Measurements from ENCODE around the gene ACOD1. TPM values are rescaled to one million over a fixed set of nuclear protein-coding genes. Genes with fewer than 3 reads are reported as not detected.

Gene ACOD1
- polyA plus RNA-seq, 3 donors from 2014 or later = not detected

- H3K27me3 Mint-ChIP-seq (ENCODE audit: low read depth in 3 of 3) = peaks cover 0 to 15% (median 8%) of the 10 kb centered on the region in 3 donors
- H3K4me3 Mint-ChIP-seq = no peak overlapping the region
- H3K4me1 Mint-ChIP-seq = peaks cover 15 to 20% of the 10 kb centered on the region in 2 donors
- H3K36me3 Mint-ChIP-seq = peaks cover 0 to 5% (median 5%) of the 10 kb centered on the region in 3 donors
- no peak overlapping the region for H3K27ac Mint-ChIP-seq
- peaks cover 0 to 7% (median 5%) of the 10 kb centered on the region in 6 donors for H3K9me3 Mint-ChIP-seq
- no peak for DNase-seq
Observed at GRCh38 chr13:76932076-76932475, 16.2 kb upstream of the ACOD1 start.

- Mint-ChIP-seq H3K4me3 (no peak overlapping the region), H3K36me3 (peaks cover 0 to 5% (median 5%) of the 10 kb centered on the region in 3 donors), H3K4me1 (no peaks in the 10 kb centered on the region), H3K27me3 (ENCODE audit: low read depth in 3 of 3) (peaks cover 0 to 12% (median 8%) of the 10 kb centered on the region in 3 donors), H3K27ac (no peak overlapping the region), H3K9me3 (peaks cover 0 to 7% (median 5%) of the 10 kb centered on the region in 6 donors)
- DNase-seq = no peak
Observed at GRCh38 chr13:76934671-76935070, 13.6 kb upstream of the ACOD1 start.

DNA sequence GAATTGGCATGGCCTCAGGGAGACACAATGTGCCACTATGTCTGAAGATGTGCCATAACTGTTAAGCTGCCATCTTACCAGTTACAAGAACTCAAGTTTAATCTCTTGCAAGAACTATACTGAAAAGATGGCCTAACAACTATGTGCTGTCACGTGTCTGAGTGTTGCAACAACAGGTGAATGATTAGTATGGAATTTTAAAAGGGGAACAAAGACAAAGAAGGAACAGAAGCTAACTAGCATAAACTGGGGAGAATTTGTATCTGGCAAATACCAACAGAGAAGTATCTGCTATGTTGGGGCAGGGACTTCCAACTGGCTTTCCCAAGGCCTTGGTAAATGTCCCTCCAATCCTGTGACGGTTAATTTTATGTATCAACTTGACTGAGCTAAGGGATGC lies 11.5 kb upstream of the ACOD1 start:
- H3K9me3 Mint-ChIP-seq = peaks cover 0 to 1% (median 0%) of the 10 kb centered on the region in 6 donors
- H3K27ac Mint-ChIP-seq = no peak overlapping the region
- H3K4me3 Mint-ChIP-seq = no peak overlapping the region
- no peak for DNase-seq
- H3K27me3 Mint-ChIP-seq (ENCODE audit: low read depth in 3 of 3) = peaks cover 0 to 2% (median 2%) of the 10 kb centered on the region in 3 donors
- H3K4me1 Mint-ChIP-seq = no peaks in the 10 kb centered on the region
- H3K36me3 Mint-ChIP-seq = no peaks in the 10 kb centered on the region

- no peaks in the 10 kb centered on the region for H3K36me3 Mint-ChIP-seq
- no peaks in the 10 kb centered on the region for H3K4me1 Mint-ChIP-seq
- H3K9me3 Mint-ChIP-seq = peaks cover 0 to 1% (median 0%) of the 10 kb centered on the region in 6 donors
- H3K4me3 Mint-ChIP-seq = no peak overlapping the region
- H3K27ac Mint-ChIP-seq = no peak overlapping the region
- DNase-seq = no peak
- peaks cover 0 to 3% (median 2%) of the 10 kb centered on the region in 3 donors for H3K27me3 Mint-ChIP-seq (ENCODE audit: low read depth in 3 of 3)
Observed at GRCh38 chr13:76937281-76937820, 11.0 kb upstream of the ACOD1 start.

DNA sequence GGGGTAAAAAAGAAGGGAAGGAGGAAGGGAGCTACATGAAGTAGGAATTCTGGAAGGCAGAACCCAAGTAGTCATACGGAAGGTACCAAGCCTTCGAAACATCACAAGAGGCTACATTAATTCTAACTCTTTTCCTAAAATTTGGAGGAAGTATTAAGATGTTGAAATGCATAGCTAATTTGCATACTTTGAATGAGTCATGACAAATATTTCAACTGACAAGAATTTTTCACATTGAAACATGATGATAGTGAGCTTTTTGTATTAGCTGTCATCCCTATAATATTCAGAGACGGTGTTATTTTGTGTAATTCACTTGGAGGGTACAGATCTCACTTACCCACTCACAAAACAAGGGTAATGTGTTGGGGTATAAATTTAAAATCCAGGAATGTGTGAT lies 9.1 kb upstream of the ACOD1 start:
- Mint-ChIP-seq H3K4me1 (no peaks in the 10 kb centered on the region), H3K27me3 (ENCODE audit: low read depth in 3 of 3) (peaks cover 0 to 2% (median 2%) of the 10 kb centered on the region in 3 donors), H3K27ac (no peak overlapping the region), H3K36me3 (no peaks in the 10 kb centered on the region), H3K9me3 (peaks cover 0 to 1% (median 0%) of the 10 kb centered on the region in 6 donors), H3K4me3 (no peak overlapping the region)
- DNase-seq = no peak

DNA sequence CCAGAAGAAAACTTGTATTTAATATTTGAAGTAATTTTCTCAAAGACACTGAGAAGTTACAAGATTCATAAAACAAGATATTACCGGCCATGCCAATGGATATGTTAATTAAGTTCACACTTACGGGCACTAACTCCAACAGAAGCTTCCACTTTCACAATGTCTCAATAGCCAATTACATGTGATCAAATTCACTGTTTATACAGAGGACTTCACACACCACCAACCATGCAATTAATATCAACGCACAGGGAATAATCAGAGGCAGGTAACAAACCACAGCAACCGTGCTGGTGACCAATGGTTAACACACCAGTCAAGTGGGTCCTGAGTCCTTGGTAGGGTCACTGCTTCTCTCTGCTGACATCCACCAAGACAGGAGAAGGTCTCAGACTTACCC lies 5.9 kb upstream of the ACOD1 start:
- no peak overlapping the region for H3K4me3 Mint-ChIP-seq
- peaks cover 0 to 1% (median 0%) of the 10 kb centered on the region in 6 donors for H3K9me3 Mint-ChIP-seq
- H3K27ac Mint-ChIP-seq = no peak overlapping the region
- H3K27me3 Mint-ChIP-seq (ENCODE audit: low read depth in 3 of 3) = peaks cover 2% of the 10 kb centered on the region in 3 donors
- no peak for DNase-seq
- H3K4me1 Mint-ChIP-seq = no peaks in the 10 kb centered on the region
- H3K36me3 Mint-ChIP-seq = no peaks in the 10 kb centered on the region

DNA sequence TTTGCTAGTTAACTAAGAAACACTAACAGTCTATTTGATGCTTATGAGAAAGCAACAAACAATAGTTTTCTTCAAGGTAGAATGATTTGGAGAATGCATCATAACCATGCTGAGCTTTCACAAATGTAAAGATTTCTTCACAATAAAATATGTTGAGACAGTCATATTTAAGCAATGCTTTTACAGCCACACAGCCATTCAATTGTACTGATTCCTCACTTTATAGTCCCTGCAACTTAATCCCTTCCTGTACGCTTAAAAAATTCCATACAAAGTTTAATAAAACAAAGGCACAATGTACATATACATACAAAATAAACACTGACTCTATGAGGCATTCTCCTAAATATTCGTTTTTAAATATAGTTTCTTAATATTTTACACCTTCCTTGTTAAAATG lies 4.7 kb upstream of the ACOD1 start:
- no peak overlapping the region for H3K27ac Mint-ChIP-seq
- H3K4me1 Mint-ChIP-seq = no peaks in the 10 kb centered on the region
- H3K36me3 Mint-ChIP-seq = no peaks in the 10 kb centered on the region
- peaks cover 0 to 1% (median 0%) of the 10 kb centered on the region in 6 donors for H3K9me3 Mint-ChIP-seq
- DNase-seq = no peak
- H3K4me3 Mint-ChIP-seq = no peak overlapping the region
- H3K27me3 Mint-ChIP-seq (ENCODE audit: low read depth in 3 of 3) = peaks cover 2 to 3% (median 3%) of the 10 kb centered on the region in 3 donors

- peaks cover 3 to 6% (median 4%) of the 10 kb centered on the region in 3 donors for H3K27me3 Mint-ChIP-seq (ENCODE audit: low read depth in 3 of 3)
- peaks cover 0 to 1% (median 0%) of the 10 kb centered on the region in 6 donors for H3K9me3 Mint-ChIP-seq
- no peaks in the 10 kb centered on the region for H3K36me3 Mint-ChIP-seq
- no peaks in the 10 kb centered on the region for H3K4me1 Mint-ChIP-seq
- no peak overlapping the region for H3K27ac Mint-ChIP-seq
- H3K4me3 Mint-ChIP-seq = no peak overlapping the region
- DNase-seq = no peak
Observed at GRCh38 chr13:76944456-76944855, 3.9 kb upstream of the ACOD1 start.

- H3K4me1 Mint-ChIP-seq = no peaks in the 10 kb centered on the region
- DNase-seq = no peak
- peaks cover 9 to 11% (median 10%) of the 10 kb centered on the region in 3 donors for H3K27me3 Mint-ChIP-seq (ENCODE audit: low read depth in 3 of 3)
- H3K4me3 Mint-ChIP-seq = no peak overlapping the region
- H3K9me3 Mint-ChIP-seq = no peaks in the 10 kb centered on the region
- no peak overlapping the region for H3K27ac Mint-ChIP-seq
- no peaks in the 10 kb centered on the region for H3K36me3 Mint-ChIP-seq
Observed at GRCh38 chr13:76950101-76950500, 1.8 kb downstream of the ACOD1 start.

DNA sequence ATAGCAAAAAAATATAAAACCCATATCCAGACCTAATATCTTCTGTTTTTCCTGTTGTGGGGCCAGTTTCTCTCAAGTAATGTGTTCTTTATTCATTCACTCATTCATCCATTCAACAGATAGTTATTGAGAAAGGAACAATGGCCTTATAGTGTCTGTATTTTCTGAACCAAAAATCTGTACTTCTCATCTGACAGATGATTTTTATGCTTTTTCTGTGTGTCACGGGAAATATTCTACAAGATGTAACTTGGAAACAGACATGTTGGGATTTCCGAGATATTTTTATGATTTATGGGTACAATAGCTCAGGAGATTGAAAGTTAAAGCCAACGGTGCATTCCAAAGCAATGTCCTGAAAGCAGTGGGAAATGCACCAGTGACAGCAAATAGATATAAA lies 5.7 kb downstream of the ACOD1 start:
- Mint-ChIP-seq H3K4me1 (no peaks in the 10 kb centered on the region), H3K4me3 (no peak overlapping the region), H3K27ac (no peak overlapping the region), H3K27me3 (ENCODE audit: low read depth in 3 of 3) (peaks cover 10 to 14% (median 12%) of the 10 kb centered on the region in 3 donors), H3K9me3 (peaks cover 0 to 5% (median 0%) of the 10 kb centered on the region in 6 donors), H3K36me3 (no peaks in the 10 kb centered on the region)
- no peak for DNase-seq

DNA sequence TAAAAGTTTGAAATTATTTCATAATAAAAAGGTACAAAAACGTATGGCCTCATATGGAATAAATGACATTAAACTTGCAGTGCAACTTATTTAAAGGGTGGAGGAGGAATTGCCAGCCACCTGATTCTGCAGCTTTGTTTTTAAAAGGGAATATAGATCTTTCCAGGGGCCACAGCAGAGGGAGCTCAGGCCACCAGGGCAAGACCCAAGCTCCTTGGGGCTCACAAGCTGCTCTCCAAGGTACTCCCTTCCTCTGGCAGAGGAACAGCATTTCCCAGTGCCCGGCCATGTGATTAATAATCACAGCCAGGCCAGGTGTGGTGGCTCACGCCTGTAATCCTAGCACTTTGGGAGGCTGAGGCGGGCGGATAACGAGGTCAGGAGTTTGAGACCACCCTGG lies 6.2 kb downstream of the ACOD1 start:
- Mint-ChIP-seq H3K27me3 (ENCODE audit: low read depth in 3 of 3) (peaks cover 10 to 14% (median 12%) of the 10 kb centered on the region in 3 donors), H3K36me3 (no peaks in the 10 kb centered on the region), H3K4me1 (no peaks in the 10 kb centered on the region), H3K9me3 (peaks cover 0 to 10% (median 3%) of the 10 kb centered on the region in 6 donors), H3K27ac (no peak overlapping the region), H3K4me3 (no peak overlapping the region)
- DNase-seq = no peak

DNA sequence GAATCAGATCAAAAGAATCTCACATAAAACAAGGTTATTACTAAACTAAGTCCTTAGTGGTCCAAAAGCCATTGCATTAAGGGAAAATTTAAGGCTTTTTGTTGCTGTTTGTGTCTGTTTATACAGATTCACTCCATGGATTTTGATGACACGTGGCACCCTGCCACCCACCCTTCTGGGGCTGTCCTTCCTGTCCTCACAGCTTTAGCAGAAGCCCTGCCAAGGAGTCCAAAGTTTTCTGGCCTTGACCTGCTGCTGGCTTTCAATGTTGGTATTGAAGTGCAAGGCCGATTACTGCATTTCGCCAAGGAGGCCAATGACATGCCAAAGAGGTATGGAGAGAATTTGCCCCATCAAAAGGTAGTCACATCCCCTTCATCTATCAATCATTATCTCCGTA lies 6.9 kb downstream of the ACOD1 start:
- peaks cover 0 to 2% (median 0%) of the 10 kb centered on the region in 3 donors for H3K36me3 Mint-ChIP-seq

GRCh38 chr13:76955661-76956060 lies 7.3 kb downstream of the ACOD1 start:
- Mint-ChIP-seq H3K27me3 (ENCODE audit: low read depth in 3 of 3) (peaks cover 10 to 12% (median 10%) of the 10 kb centered on the region in 3 donors), H3K27ac (no peak overlapping the region), H3K4me1 (no peaks in the 10 kb centered on the region), H3K9me3 (peaks cover 4 to 20% (median 9%) of the 10 kb centered on the region in 6 donors), H3K36me3 (peaks cover 0 to 6% (median 4%) of the 10 kb centered on the region in 3 donors), H3K4me3 (no peak overlapping the region)
- DNase-seq = no peak

More for the DNA sequence above, 6.9 kb downstream of the ACOD1 start:
- DNase-seq = no peak
- H3K27ac Mint-ChIP-seq = no peak overlapping the region
- H3K4me1 Mint-ChIP-seq = no peaks in the 10 kb centered on the region
- H3K27me3 Mint-ChIP-seq (ENCODE audit: low read depth in 3 of 3) = peaks cover 10 to 14% (median 10%) of the 10 kb centered on the region in 3 donors
- peaks cover under 1 to 15% (median 5%) of the 10 kb centered on the region in 6 donors for H3K9me3 Mint-ChIP-seq
- no peak overlapping the region for H3K4me3 Mint-ChIP-seq

DNA sequence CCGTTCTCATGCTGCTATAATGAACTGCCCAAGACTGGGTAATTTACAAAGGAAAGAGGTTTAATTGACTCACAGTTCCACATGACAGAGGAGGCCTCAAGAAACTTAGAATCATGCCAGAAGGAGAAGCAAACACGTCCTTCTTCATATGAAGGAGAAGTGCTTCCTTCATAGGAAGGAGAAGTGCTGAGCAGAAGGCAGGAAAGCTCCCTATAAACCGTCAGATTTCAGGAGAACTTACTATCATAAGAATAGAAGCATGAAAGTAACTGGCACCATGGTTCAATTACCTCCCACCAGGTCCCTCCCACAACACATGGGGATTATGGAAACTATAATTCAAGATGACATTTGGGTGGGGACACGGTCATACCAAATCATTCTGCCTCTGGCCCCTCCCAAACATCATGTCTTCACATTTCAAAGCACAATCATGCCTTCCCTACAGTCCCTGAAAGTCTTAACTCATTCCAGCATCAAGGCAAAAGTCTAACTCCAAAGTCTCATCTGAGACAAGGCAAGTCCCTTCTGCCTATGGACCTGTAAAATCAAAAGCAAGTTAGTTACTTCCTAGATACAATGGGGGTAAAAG lies 10.6 kb downstream of the ACOD1 start:
- Mint-ChIP-seq H3K36me3 (peaks cover 0 to 10% (median 5%) of the 10 kb centered on the region in 3 donors), H3K9me3 (peaks cover 9 to 23% (median 15%) of the 10 kb centered on the region in 6 donors), H3K27ac (no peak overlapping the region), H3K4me1 (no peaks in the 10 kb centered on the region), H3K4me3 (no peak overlapping the region), H3K27me3 (ENCODE audit: low read depth in 3 of 3) (peaks cover 8 to 11% (median 9%) of the 10 kb centered on the region in 3 donors)
- DNase-seq = no peak
